OCI-LY7 (cell line): ENCODE results near the gene SCAMP3. TPM values are rescaled to one million over a fixed set of nuclear protein-coding genes. Genes with fewer than 3 reads are reported as not detected.

ENCODE experiments used
- BruUV-seq: library from RNA; stranded (reverse); fragments of 400-500 nt; replicated peaks from 2 replicates; lab custom pipeline; 2021; lab: Mats Ljungman, UMichigan
- CTCF ChIA-PET: fragments of 300-600 bp; sonication (Branson Sonifier 250); formaldehyde crosslinking; loops from one replicate; lab custom pipeline; 2022; ENCODE audit warnings: antibody characterized with exemption; ENCODE audit not compliant: unreplicated experiment; lab: Charles Lee
- POLR2A ChIA-PET: fragments of 300-600 bp; sonication (Branson Sonifier 250); formaldehyde crosslinking; loops from one replicate; lab custom pipeline; 2022; ENCODE audit warnings: antibody characterized with exemption; lab: Charles Lee
- DNase-seq: peaks from one replicate; pipeline ENCODE4 v3.0.0-alpha.2; 2015; ENCODE audit warnings: low spot score
- H2AFZ ChIP-seq: fragments of 200-600 bp; sonication (generic), shearing (Covaris generic); 2 replicates; pipeline ENCODE4 v1.6.1; 2014; ENCODE audit warnings: mild to moderate bottlenecking, antibody characterized with exemption, low read length, moderate library complexity
- H3K27ac ChIP-seq: fragments of 200-600 bp; sonication (generic); 2 replicates; pipeline ENCODE4 v1.5.1; 2014; ENCODE audit warnings: mixed run types, low read depth, mild to moderate bottlenecking, moderate library complexity, low read length, inconsistent platforms; ENCODE audit not compliant: poor library complexity, severe bottlenecking
- H3K36me3 ChIP-seq: fragments of 200-600 bp; sonication (generic); 2 replicates; pipeline ENCODE4 v1.6.1; 2014; ENCODE audit warnings: mild to moderate bottlenecking, antibody characterized with exemption, low read length, moderate library complexity, mixed read lengths; ENCODE audit not compliant: insufficient read depth
- H3K4me1 ChIP-seq: fragments of 200-600 bp; sonication (generic); 2 replicates; pipeline ENCODE4 v1.5.1; 2014; ENCODE audit warnings: mild to moderate bottlenecking, low read length; ENCODE audit not compliant: insufficient read depth, poor library complexity, severe bottlenecking
- H3K4me2 ChIP-seq: fragments of 200-600 bp; sonication (generic); 2 replicates; pipeline ENCODE4 v1.6.1; 2014; ENCODE audit warnings: mild to moderate bottlenecking, low read length
- H3K4me3 ChIP-seq: fragments of 200-600 bp; sonication (generic); 2 replicates; pipeline ENCODE4 v1.5.1; 2014; ENCODE audit warnings: mild to moderate bottlenecking, low read depth, low read length; ENCODE audit not compliant: poor library complexity, severe bottlenecking
- H3K79me2 ChIP-seq: fragments of 200-600 bp; sonication (generic); 2 replicates; pipeline ENCODE4 v1.6.1; 2016; ENCODE audit warnings: low read depth, mild to moderate bottlenecking, low read length, moderate library complexity, mixed read lengths; ENCODE audit not compliant: insufficient read depth
- H3K9me2 ChIP-seq: fragments of 200-600 bp; sonication (generic); 2 replicates; pipeline ENCODE4 v1.6.1; 2016; ENCODE audit warnings: mild to moderate bottlenecking, low read length, mixed read lengths; ENCODE audit not compliant: insufficient read depth
- H3K9me3 ChIP-seq: fragments of 200-600 bp; sonication (generic); 2 replicates; pipeline ENCODE4 v1.6.1; 2014; ENCODE audit warnings: mild to moderate bottlenecking, mixed run types, low read length, mixed read lengths
- H4K20me1 ChIP-seq: fragments of 200-600 bp; sonication (generic); 2 replicates; pipeline ENCODE4 v1.6.1; 2014; ENCODE audit warnings: mild to moderate bottlenecking, antibody characterized with exemption, low read length, moderate library complexity, mixed read lengths; ENCODE audit not compliant: insufficient read depth
- EZH2phosphoT487 ChIP-seq: fragments of 200-600 bp; sonication (generic); IDR thresholded peaks from 2 replicates; pipeline ENCODE4 v1.6.1; 2018; ENCODE audit warnings: low read depth, borderline replicate concordance, mild to moderate bottlenecking, mixed run types, antibody characterized with exemption, low read length, moderate library complexity, mixed read lengths
- intact Hi-C: fragments of 100-400 bp; cut with micrococcal nuclease; formaldehyde crosslinking; loops from one replicate; pipeline ENCODE4 v1.10.0; 2022; ENCODE audit not compliant: unreplicated experiment
- total RNA-seq, 2 experiments: library from RNA; depleted of rRNA in 1 of 2; stranded (reverse); fragments of >200 nt in 1 of 2; shearing (Covaris generic) in 1 of 2; gene quantifications; 2 replicates each; pipeline ENCODE4 v1.2.3, GENCODE V29; 2014 to 2022
- TF ChIP-seq, protein P1 (sequence below): fragments of 200-600 bp; sonication (generic); conservative IDR thresholded peaks from 2 replicates; pipeline ENCODE4 v1.5.1; 2014; ENCODE audit warnings: mild to moderate bottlenecking, antibody characterized with exemption, low read length, moderate library complexity, mixed read lengths

Gene SCAMP3
- total RNA-seq, 2 experiments from 2014 or later: 58.3 to 74.7 TPM

DNA sequence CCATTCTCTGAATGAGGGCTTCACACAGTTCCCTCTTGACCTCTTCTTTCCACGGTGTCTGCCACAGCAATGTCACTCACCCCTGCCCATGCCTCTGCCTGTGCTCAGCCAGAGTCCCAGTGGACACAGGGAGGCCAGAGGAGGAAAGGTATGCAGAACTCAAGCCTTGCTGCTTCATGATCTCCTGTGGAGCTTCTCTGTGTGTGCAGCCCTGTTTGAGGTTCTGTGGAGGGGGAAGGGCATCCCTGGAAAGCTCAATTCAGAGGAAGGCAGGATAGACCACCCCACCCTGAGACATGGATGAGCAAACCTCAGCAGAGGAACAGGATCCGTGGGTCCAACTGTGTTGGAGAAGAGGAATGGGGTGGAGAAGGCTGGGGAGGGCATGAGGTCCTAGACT lies 17.1 kb upstream of the SCAMP3 start:
- Histone ChIP-seq H2AFZ (no peak overlapping the region), H3K36me3 (peaks cover 4% of the 10 kb centered on the region; the same call in 1 of the 2 replicates), H3K27ac (no peak overlapping the region), H3K4me2 (peak overlapping the region; percentile 100), H3K79me2 (no peaks in the 10 kb centered on the region; the same call in 1 of the 2 replicates), H3K4me3 (no peak overlapping the region), H3K9me3 (no peaks in the 10 kb centered on the region), H3K4me1 (peaks cover 30% of the 10 kb centered on the region), H4K20me1 (no peaks in the 10 kb centered on the region), H3K9me2 (no peaks in the 10 kb centered on the region)
- ChIA-PET POLR2A (no interaction called here), CTCF (no interaction called here)
- intact Hi-C loops: loop anchor here (10.0 kb wide), 1 partner anchor 226 kb away; no protein-coding TSS in a partner anchor
- TF ChIP-seq, protein P1, sequence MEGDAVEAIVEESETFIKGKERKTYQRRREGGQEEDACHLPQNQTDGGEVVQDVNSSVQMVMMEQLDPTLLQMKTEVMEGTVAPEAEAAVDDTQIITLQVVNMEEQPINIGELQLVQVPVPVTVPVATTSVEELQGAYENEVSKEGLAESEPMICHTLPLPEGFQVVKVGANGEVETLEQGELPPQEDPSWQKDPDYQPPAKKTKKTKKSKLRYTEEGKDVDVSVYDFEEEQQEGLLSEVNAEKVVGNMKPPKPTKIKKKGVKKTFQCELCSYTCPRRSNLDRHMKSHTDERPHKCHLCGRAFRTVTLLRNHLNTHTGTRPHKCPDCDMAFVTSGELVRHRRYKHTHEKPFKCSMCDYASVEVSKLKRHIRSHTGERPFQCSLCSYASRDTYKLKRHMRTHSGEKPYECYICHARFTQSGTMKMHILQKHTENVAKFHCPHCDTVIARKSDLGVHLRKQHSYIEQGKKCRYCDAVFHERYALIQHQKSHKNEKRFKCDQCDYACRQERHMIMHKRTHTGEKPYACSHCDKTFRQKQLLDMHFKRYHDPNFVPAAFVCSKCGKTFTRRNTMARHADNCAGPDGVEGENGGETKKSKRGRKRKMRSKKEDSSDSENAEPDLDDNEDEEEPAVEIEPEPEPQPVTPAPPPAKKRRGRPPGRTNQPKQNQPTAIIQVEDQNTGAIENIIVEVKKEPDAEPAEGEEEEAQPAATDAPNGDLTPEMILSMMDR: no peak
- TF ChIP-seq EZH2phosphoT487: no peak
- DNase-seq: no peak
- BruUV-seq: no TSS peak

DNA sequence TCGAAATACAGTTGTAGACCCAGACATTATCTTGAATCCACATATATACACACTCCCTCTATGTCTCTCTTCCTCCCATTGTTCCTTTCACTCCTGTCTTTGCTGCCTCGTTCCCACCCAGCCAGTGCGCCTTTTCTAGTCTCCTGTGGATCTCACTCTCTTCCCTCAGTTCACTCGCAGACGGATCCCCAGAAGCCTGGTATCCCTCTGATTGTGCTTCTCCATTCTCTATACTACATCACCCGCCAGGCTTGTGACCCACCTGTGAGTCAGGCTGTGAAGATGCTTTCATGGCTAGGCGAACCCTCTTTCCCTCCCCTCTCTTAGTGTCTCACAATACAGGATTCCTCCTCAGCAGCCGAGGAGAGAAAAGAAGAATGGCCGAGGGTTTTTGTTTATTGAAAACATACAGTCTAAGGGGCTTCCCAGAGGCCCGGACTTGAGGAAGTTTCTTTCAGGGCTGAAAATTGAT lies 16.6 kb upstream of the SCAMP3 start:
- Histone ChIP-seq H3K4me2 (peak overlapping the region; percentile 100), H4K20me1 (no peaks in the 10 kb centered on the region), H2AFZ (no peak overlapping the region), H3K4me3 (peak overlapping the region; percentile 82), H3K9me2 (no peaks in the 10 kb centered on the region), H3K4me1 (peaks cover 35% of the 10 kb centered on the region), H3K27ac (no peak overlapping the region), H3K36me3 (peaks cover 4% of the 10 kb centered on the region; the same call in 1 of the 2 replicates), H3K79me2 (no peaks in the 10 kb centered on the region; the same call in 1 of the 2 replicates), H3K9me3 (no peaks in the 10 kb centered on the region)
- ChIA-PET POLR2A (no interaction called here), CTCF (no interaction called here)
- TF ChIP-seq, protein P1: peak; percentile 7; the same call in 1 of the 2 replicates
- no peak for TF ChIP-seq EZH2phosphoT487
- intact Hi-C loops: loop anchor here (10.0 kb wide), 1 partner anchor 226 kb away; no protein-coding TSS in a partner anchor
- TSS peak; percentile 57 for BruUV-seq
- no peak for DNase-seq

DNA sequence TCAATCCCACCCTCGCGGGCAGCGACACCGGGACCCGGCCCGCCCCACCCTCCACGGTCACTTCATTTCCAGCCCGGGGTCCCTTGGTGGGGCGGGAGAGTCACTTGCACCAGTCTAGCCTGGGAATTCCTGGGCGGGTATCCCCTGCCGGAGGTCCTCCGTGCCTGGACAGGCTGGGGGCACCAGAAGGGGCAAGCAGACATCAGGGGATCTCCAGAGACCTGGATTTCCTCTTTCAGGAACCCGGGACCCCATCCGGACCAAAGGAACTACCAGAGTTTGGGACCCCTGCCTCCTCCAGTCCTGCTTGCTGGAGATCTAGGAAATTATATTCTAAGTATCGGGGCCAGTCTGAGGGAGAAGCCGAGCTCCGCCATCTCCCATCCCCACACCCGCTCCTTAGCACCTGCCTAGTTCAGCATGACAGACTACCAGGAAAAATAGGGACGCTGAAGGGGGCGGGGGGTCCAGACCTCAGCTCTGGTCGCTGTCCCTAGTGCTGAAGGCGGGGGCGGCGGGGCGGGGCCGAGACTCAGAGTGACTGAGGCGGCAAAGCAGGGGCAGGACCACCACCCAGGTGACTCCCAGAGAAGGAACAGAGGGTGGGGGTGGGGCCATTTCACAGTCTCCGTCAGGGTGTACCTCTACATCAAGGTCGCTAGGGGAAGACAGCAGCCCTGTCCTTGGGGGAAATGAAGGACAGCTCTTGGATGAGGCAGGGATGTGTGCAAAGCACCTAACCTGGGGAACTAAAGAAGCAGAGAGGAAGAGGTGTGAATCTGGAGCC lies 15.9 kb upstream of the SCAMP3 start:
- H3K9me3 ChIP-seq: no peaks in the 10 kb centered on the region
- peak overlapping the region; percentile 82 for H3K4me3 ChIP-seq
- no peaks in the 10 kb centered on the region for H3K9me2 ChIP-seq
- CTCF ChIA-PET: no interaction called here
- no peak for TF ChIP-seq EZH2phosphoT487
- TF ChIP-seq, protein P1: peak; percentile 67
- no peaks in the 10 kb centered on the region for H4K20me1 ChIP-seq
- H3K4me2 ChIP-seq: peak overlapping the region; percentile 100
- peaks cover 4% of the 10 kb centered on the region; the same call in 1 of the 2 replicates for H3K36me3 ChIP-seq
- DNase-seq: peak; percentile 75
- no TSS peak for BruUV-seq
- H3K4me1 ChIP-seq: peaks cover 37% of the 10 kb centered on the region
- peaks cover under 1% of the 10 kb centered on the region; the same call in 1 of the 2 replicates for H3K79me2 ChIP-seq
- H2AFZ ChIP-seq: peak overlapping the region; percentile 59
- peak overlapping the region; percentile 21 for H3K27ac ChIP-seq
- intact Hi-C loops: loop anchor here (1.0 to 10.0 kb wide), 3 partner anchors 29 to 227 kb away; no protein-coding TSS in a partner anchor
- POLR2A ChIA-PET: no interaction called here
